Left lobe of liver (tissue), 2 donors: ENCODE results near the gene SLC8A3. TPM values are rescaled to one million over a fixed set of nuclear protein-coding genes. Genes with fewer than 3 reads are reported as not detected.
A peak's percentile ranks its signal among the peaks of the same experiment; 100 is the strongest.
"Not testable (repeated sequence)": the region's sequence is repeated elsewhere in the genome, so short reads cannot be mapped to it uniquely, and the experiment has no call there.

Experiments
- ATAC-seq: fragments of 200-7000 bp; cut with Tn5 transposase; one replicate; pipeline ENCODE4 v1.9.1; 2020; ENCODE audit warnings: mild to moderate bottlenecking, moderate library complexity
- DNase-seq: peaks from one replicate; pipeline ENCODE4 v3.0.0-alpha.2; 2020; ENCODE audit warnings: low spot score
- total RNA-seq: library from RNA; stranded (reverse); gene quantifications from one replicate; pipeline ENCODE4 v1.2.1, GENCODE V29; 2021
- donor health status: DM: no; HTN: no; CAD: no; lungs with moderate emphysema.
- donor health status: DM: no; HTN: yes; CAD: no.

Gene SLC8A3, protein sequence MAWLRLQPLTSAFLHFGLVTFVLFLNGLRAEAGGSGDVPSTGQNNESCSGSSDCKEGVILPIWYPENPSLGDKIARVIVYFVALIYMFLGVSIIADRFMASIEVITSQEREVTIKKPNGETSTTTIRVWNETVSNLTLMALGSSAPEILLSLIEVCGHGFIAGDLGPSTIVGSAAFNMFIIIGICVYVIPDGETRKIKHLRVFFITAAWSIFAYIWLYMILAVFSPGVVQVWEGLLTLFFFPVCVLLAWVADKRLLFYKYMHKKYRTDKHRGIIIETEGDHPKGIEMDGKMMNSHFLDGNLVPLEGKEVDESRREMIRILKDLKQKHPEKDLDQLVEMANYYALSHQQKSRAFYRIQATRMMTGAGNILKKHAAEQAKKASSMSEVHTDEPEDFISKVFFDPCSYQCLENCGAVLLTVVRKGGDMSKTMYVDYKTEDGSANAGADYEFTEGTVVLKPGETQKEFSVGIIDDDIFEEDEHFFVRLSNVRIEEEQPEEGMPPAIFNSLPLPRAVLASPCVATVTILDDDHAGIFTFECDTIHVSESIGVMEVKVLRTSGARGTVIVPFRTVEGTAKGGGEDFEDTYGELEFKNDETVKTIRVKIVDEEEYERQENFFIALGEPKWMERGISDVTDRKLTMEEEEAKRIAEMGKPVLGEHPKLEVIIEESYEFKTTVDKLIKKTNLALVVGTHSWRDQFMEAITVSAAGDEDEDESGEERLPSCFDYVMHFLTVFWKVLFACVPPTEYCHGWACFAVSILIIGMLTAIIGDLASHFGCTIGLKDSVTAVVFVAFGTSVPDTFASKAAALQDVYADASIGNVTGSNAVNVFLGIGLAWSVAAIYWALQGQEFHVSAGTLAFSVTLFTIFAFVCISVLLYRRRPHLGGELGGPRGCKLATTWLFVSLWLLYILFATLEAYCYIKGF
- 0.05 TPM for total RNA-seq

DNA sequence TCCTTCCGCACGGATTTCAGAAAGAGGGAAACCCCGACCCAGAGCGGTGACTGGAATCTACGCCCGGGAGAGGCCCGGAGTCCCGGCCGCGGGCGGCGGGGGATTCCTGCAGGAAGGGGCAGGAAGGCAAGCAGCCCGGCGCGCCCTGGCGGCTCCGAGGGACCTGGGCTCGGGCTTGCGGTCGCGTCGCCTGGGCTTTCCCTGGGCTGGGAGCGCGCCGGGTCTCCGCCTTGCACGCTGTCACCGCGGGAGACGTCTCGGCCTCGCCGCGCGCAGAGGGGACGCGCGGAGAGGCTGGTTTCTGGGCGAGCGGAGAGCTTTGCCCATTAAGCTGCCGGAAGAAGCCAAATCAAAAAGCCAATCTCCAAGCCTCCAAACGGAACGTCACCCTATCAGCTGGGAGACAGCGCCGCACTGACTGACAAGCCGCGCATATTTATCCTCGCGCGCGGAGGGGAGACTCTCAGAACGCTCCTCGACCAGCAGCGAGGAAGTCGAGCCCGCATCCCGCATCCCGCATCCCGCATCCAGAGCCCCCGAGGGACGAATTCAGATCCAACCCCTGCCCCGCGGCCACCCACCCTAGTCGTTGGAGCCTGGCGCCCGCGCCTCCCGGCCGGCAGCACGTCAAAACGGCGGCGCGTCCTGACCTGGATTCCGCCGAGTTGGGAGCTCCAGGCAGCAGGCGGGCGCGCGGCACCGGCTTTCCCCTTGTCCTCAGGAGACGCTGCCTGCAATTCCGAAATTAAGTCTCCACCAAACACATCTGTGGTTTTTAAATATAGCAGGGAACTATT is at the start of gene SLC8A3:
TSS of gene SLC8A3 (minus strand) at position 293 of the 797 bp plus-strand sequence. CDS start 20,529 bp downstream, outside the sequence.
- peak; percentile 81 for ATAC-seq
- no peak for DNase-seq

DNA sequence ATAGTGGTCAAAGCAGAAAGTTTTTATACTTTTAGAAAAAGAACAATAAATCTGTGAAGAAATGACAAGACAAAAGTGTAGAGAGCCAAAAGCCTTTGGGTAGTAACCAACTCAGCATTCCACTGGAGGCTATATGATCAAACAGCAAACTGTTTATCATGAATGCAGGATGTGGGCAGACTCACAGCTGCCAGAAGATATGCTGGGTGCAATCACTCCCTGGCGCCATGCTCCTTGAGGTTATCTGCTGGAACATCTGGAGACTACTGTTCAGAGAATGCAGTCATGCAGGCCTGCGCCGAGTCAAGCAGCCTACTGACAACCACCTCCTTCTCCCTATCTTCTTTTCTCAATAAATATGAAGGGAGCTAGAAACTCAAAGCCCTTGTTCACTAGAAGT is 49.0 kb upstream of the SLC8A3 start:
- ATAC-seq (no peak), DNase-seq (no peak)

DNA sequence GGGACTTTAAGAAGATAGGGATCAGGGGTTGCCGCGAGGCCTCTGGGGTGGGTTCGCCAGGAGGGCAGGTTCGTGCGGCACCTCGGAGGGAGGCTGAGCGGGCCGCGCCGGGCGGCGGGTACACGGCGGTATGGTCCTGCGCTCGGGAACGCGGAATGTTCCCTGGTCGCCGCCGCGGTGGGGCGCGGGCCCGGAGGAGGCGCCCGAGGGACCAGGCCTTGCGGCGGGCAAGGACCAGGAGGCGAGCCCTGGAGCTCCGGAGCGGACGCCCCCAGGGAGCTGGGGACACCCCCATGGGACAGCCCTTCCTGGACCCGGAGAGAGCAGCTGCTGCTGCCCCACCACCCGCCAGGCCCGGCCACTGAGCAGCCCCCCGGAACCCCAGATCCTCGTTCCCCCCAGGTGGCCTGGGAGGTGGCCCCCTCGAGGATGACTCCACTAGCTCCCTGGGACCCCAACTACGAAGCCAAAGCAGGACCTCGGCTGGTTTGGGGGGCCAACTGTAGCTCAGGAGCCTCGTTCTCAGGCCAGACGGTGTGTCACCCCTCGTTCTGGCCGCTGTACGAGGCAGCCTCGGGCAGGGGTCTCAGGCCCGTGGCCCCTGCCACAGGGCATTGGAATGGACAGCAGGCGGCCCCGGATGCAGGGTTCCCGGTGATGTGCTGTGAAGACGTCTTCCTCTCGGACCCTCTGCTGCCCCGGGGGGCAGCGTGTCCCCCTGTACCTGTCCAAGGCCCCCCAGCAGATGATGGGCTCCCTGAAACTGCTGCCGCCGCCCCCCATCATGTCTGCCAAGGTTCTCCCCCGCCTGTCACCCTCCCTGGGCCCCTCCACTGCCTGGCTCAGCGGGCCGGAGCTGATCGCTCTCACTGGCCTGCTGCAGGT is 45.6 kb upstream of the SLC8A3 start:
- DNase-seq (no peak), ATAC-seq (no peak)

DNA sequence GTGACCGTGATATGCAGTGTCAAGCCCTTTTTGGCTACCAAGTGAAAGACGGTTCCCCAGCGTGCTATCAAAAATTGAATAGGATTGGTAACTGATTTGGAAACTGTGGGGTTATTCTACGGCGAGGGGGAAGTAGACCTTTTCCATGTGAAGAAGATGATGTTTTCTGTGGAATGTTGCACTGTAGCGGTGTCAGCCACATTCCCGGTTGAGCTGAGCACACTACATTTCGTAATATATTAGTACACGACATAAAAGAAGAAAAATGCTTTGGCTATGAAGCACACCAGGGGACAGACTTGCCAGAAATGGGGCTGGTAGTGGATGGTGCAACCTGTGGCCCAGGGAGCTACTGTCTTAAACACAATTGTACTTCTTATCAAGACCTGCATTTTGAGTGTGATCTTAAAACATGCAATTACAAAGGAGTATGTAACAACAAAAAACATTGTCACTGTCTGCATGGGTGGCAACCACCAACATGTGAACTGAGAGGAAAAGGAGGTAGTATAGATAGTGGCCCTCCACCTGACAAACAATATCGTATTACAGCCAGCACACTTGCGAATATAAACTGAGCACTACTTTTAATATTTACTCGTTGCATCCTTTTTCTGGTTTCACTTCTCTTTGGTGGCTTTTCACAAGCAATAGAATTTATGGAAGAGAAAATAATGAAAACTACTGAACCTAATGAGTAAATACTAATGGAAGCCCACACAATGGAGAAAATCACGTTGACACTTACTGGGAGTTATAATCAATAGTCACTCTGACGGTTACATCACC is 43.2 kb upstream of the SLC8A3 start:
- not testable (repeated sequence) for ATAC-seq, DNase-seq

DNA sequence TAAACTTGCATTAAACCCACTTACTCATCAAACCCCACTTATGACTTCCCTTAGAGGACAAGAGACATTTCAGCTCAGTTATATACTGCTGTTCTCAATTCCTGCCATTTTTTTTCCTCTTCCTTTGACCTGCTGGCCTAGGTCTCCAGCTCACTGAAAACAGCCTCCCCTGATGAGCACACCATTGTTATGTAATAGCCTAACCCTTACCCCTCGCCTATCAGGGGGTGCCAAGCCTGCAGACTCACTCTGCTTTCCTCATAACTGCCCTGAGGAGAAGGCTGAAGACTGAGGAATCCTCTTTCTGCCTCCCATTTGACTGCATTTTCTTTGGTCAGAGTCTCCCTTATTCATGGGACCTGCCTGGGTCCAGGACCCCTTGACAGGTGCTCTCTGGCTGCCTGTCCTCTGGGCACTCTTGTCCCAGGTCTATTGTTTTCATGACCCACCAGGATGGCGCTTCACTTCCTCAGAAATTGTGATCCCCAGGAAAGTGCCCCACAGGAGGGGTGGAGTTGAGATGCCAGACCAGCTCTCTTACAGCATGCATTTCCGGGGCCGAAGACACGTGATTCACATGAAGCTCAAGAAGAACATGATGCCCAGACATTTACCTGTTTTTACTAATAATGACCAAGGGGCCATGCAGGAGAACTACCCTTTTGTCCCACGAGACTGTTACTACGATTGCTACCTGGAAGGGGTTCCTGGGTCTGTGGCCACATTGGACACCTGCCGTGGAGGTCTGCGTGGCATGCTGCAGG is 41.3 kb upstream of the SLC8A3 start:
- ATAC-seq, DNase-seq: not testable (repeated sequence)

DNA sequence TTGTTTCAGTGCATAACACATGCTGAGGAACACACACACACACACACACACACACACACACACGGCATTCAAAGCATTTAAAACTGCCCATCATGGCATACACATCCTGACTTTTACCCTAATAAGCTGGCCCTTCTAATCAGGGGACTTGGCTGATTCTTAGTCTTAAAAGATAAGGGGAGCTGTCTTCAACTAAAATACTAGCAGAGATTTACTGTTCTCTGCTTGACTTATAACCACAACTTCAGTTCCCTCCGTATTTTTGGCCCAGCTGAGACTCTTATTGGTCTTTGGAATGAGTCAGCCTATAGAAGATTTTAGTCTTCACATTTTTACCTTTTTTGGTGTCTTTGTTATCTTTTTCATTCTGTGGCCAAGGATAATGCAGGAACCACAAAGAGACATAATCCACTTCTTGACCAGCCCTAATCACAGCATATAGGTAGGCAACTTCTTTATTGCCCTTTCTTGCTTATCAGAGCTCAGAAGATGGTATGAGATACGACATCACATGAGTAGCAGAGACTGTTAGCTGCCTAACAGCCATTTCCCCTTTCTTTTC is 25.1 kb upstream of the SLC8A3 start:
- no peak for ATAC-seq
- no peak for DNase-seq

DNA sequence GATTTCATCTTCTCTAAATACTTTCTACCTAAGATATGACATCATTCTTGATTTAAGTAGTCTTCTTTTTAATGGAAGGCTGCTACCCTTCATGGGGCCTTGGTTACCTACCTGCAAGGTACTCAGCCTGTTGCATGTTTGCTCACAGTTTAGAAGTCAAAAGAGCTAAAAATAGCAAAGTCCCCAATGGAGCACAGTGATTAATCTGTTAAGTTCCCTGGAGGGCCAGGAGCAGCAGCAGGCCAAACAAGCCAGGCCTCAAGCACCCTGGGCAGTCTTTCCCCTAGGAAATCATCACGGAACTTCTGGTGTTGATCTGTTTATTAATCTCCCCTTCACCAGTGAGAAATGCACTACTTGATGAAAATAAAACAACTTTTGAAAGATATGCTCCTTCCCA is 24.0 kb upstream of the SLC8A3 start:
- no peak for DNase-seq
- no peak for ATAC-seq

DNA sequence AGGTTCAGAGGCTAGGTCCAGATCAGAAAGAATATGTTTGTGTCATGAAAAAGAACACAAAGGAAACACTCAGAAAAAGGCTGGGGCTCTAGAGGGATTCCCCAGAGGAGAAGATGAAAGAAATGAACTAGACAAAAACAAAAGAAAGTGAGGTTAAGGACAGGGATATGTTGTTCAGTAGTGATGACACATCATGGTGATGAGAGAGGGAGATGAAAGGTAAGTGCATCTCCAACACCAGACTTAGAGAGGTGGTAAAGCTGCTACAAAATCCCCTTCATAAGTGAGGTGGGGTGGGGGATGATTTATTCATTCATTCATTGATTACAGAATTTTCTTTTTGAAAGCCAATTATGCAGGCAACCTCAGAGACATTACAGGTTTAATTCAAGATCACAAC is 19.6 kb upstream of the SLC8A3 start:
- DNase-seq, result no peak
- ATAC-seq, result no peak

DNA sequence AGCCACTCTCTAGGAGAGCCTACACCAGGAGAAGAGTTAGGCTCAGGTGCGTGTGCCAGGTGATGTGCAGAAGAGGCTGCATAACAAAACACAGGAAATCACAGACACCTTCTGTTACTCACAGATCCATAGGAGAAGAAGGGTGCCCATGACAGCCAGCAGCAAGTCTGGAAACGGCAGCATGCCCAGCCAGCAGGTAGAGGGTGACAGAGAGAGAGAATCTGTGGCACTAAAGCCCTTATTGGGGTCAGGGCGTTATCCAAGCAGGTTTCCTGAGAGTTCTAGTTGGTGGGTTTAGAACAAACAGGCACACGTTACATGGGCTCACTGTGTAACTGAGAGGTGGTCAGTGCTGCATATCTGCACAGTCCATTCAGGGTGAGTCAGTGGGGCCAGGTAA is 14.9 kb upstream of the SLC8A3 start:
- ATAC-seq (no peak), DNase-seq (no peak)

DNA sequence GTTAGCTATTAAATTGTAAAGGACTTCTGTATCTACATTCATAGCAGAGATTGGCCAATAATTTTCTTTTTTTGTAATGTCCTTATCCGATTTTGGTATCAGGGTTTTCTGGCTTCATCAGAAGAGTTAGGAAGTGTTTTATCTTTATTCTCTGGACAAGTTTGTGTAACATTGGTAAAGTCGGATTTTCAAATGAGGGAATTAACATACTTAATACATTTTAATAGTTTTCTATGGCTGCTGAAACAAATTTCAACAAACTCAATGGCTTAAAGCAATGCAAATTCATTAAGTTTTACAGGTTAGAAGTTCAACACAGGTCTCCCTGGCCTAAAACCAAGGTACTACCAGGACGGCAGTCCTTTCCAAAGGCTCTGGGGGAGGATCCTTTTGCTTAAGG is 13.2 kb upstream of the SLC8A3 start:
- DNase-seq (no peak), ATAC-seq (no peak)

DNA sequence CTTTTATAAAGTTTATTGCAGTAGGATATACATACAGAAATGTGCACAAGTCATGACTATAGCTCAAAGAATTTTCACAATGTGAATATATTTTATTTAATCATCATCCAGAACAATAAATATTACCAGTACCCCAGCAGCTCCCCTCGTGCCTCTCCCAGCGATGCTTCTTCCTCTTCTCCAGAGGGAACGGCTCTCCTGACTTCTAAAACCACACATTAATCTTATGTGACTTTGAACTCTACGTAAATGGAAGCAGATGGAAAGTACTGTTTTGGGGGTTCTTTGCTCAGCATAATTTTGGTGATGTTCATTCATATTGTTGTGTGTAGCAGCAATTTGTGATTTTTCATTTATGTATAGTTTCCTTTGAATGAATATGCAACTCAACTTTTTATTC is 4.6 kb upstream of the SLC8A3 start:
- no peak for DNase-seq
- ATAC-seq, result no peak

DNA sequence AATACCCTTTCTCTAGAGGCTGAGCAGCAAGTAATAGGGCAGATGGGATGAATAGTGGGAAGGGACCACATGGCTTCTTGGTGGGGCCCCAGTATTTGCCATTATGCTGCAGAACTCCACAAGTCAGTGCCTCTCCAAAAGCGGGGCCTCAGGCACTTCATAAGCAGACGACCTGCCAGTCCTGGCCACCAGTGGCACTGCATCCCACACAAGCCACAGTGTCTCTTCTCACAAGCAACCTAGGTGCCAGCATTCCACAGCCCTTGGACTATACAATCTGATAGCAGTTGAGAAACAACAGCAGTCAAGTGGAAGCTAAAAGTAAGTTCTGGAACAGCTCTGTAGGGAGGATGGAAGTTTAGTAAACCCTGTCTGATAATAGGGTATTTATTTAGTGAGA is 4.2 kb upstream of the SLC8A3 start:
- DNase-seq (no peak), ATAC-seq (no peak)

DNA sequence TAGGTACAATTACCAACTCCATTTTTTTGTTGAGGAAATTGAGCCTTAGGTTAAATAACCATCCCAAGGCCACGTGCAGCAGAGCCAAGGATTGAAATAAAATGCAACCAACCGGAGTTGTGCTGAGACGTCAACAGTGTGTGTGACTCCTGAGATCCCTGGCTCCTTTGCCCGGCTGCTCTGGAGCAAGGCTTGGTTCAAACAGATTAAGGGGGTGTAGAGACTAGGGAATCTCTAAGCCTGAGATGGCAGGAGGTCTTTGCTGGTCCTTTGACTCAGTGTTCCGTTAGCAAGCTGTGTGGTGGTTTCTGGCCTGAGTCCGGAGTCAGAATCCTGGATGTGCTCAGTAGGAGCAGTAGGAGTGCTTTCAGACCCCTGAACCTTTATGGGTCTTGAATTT is 1.4 kb upstream of the SLC8A3 start:
- DNase-seq (no peak), ATAC-seq (no peak)

DNA sequence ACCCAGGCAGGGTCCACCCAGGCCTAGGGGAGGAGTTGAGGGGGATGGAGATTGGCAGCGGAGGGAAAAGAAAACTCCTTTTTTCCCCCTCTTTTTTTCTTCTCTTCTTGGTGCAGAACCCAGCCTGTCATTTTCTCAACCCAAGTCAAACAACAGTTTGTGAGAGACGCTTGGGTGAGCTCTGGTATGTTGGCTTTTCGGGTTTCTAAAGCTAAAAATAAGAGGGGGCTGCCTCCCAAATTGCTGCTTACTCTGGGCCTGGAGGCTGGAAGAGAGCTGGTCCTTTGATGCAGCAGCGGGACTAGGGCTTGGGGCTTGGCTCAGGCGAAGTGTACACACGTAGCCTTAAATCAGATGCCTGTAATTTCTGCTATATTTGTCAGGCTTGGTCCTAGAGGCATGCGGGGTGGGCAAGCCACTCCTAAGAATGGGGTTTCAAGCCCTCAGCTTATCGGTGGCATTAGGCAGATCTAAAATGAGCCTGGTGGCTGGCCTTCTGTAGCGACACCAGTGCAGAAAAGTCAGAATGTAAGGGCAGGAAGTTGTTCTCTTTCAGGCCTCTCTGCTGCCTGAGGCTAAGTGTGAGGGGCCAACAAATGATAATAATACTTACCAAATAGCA is 816 bp upstream of the SLC8A3 start:
- no peak for ATAC-seq
- no peak for DNase-seq

DNA sequence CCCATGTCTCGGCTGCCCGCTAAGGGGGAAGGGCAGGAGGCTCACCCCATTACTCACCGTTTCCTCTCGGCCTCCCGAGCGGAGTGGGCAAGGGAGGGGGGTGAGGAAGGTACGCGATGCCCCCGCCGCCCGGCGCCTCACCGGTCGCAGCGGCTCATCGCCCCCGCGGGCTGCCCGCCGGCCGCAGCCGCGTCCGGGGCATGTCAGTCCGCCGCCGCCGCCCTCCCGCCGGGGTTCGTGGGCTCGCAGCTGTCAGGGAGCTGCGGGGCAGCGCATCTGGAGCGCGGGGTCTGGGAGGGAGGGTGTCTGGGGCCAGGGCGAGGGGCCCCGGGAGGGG is 461 bp downstream of the SLC8A3 start:
- DNase-seq, result no peak
- no peak for ATAC-seq

DNA sequence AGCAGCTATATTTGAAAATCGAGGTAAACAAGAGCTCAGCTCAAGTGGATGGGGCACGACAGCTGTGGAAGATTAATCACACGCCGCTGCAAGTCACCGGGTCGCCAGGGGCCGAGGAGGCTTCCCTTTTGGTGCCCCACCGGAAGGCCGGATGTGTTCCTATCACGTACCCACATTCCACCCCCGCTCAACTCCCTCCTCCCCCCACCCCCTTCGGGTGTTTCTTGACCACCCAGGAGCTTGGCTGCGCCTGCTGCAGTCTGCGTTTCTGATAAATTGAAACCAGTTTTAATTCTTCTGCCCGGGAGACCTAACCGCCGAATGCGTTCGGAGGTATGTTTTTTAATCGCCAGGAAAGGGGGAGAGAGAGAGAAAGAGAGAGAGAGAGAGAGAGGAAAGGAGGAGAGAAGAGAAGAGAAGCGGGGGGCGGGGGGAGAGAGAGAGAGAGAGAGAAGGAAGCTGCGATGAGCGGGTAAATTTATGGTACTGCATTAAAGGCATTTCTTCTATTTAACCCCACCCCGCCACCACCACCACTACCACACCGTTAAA is 1.8 kb downstream of the SLC8A3 start:
- ATAC-seq (no peak), DNase-seq (no peak)

DNA sequence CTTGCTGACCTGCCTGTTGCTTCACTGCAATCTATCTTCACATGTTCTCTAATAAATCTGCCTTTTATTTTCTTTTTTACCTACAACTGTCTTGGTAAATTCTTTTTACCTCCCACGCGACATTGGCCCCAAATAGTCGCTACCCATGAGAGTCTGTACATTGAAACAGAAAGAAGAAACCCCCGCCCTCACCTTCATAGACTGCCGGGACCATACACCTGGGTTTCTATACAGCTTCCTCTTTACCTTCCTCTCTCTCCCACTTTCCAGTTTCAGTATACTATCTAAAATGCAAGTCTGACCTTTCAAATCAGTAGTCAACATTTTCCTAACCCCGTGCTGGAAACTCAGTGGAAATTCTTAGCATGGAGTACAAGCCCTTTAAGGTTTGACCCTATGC is 4.8 kb downstream of the SLC8A3 start:
- ATAC-seq, result no peak
- DNase-seq, result no peak

DNA sequence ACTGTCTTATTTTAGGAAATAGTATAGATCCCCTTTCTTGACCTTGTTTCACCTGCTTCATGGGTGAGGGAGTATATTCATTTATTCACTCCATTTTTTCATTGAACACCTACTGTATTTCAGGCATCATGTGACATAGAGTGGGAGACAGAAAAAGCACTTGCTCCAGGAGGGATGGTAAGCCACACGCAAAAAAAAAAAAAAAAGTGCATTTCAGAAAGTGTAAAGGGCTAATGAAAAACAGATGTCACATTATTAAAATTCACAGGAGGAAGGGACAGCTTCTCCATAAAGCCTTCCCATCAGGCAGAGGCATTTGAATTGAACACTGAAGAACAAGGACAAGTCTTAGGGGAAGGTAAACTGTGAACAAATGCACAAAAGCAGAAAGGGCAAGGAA is 7.5 kb downstream of the SLC8A3 start:
- DNase-seq, result no peak
- no peak for ATAC-seq
